ENCODE results near the gene APOBEC3G.
A peak's percentile ranks its signal among the peaks of the same experiment; 100 is the strongest.
"Not testable (repeated sequence)": the region's sequence is repeated elsewhere in the genome, so short reads cannot be mapped to it uniquely, and the experiment has no call there.

Gene APOBEC3G

GRCh38 chr22:39039306-39040126, 37.6 kb upstream of the APOBEC3G start:
- no peak overlapping the region for H3K4me3 ChIP-seq (ENCODE audit: low read depth, low read length)
- H3K36me3 ChIP-seq (replicated peaks): no peaks in the 10 kb centered on the region
- no peak for TF ChIP-seq CTCF (IDR thresholded peaks at IDR 0.05; ENCODE audit: low read depth, low read length, missing control alignments)
- in situ Hi-C loops (cut with HindIII; ENCODE audit: low pct_ligation_motif_present, low sequenced_read_pairs): no loop called here
- no peak overlapping the region for H3K27ac ChIP-seq
- no peak for DNase-seq
- no peaks in the 10 kb centered on the region for H3K27me3 ChIP-seq (replicated peaks)

- H3K36me3 ChIP-seq (replicated peaks); H3K27ac ChIP-seq; H3K27me3 ChIP-seq (replicated peaks); in situ Hi-C loops (cut with HindIII; ENCODE audit: low pct_ligation_motif_present, low sequenced_read_pairs); DNase-seq: not testable (repeated sequence)
- peak overlapping the region; percentile 22 for H3K4me3 ChIP-seq (ENCODE audit: low read depth, low read length)
Observed at GRCh38 chr22:39040155-39040537, 36.9 kb upstream of the APOBEC3G start.

- H3K36me3 ChIP-seq (replicated peaks); H3K27me3 ChIP-seq (replicated peaks); in situ Hi-C loops (cut with HindIII; ENCODE audit: low pct_ligation_motif_present, low sequenced_read_pairs): not testable (repeated sequence)
- H3K4me3 ChIP-seq (ENCODE audit: low read depth, low read length): peak within 1 kb of the TSS; percentile 63
- DNase-seq: peak; percentile 62
- peak within 1 kb of the TSS; percentile 33 for H3K27ac ChIP-seq
Observed at GRCh38 chr22:39040538-39041296, 36.4 kb upstream of the APOBEC3G start, which contains the start of gene APOBEC3F. APOBEC3F (plus strand) TSS chr22:39040864; CDS start chr22:39040961, 97 bp downstream.

- Histone ChIP-seq H3K27ac (no peak overlapping the region), H3K36me3 (replicated peaks) (no peaks in the 10 kb centered on the region), H3K4me3 (ENCODE audit: low read depth, low read length) (no peak overlapping the region), H3K27me3 (replicated peaks) (no peaks in the 10 kb centered on the region)
- no peak for DNase-seq
- no peak for TF ChIP-seq CTCF (IDR thresholded peaks at IDR 0.05; ENCODE audit: low read depth, low read length, missing control alignments)
- in situ Hi-C loops (cut with HindIII; ENCODE audit: low pct_ligation_motif_present, low sequenced_read_pairs): no loop called here
Observed at GRCh38 chr22:39041908-39042307, 35.2 kb upstream of the APOBEC3G start.

GRCh38 chr22:39043063-39043462, 34.0 kb upstream of the APOBEC3G start:
- in situ Hi-C loops (cut with HindIII; ENCODE audit: low pct_ligation_motif_present, low sequenced_read_pairs); H3K4me3 ChIP-seq (ENCODE audit: low read depth, low read length); H3K27me3 ChIP-seq (replicated peaks); H3K27ac ChIP-seq; H3K36me3 ChIP-seq (replicated peaks); DNase-seq: not testable (repeated sequence)

GRCh38 chr22:39045136-39045535, 31.9 kb upstream of the APOBEC3G start:
- H3K27ac ChIP-seq; in situ Hi-C loops (cut with HindIII; ENCODE audit: low pct_ligation_motif_present, low sequenced_read_pairs); H3K4me3 ChIP-seq (ENCODE audit: low read depth, low read length); DNase-seq; H3K36me3 ChIP-seq (replicated peaks); H3K27me3 ChIP-seq (replicated peaks): not testable (repeated sequence)

- H3K27ac ChIP-seq; DNase-seq; H3K27me3 ChIP-seq (replicated peaks); H3K4me3 ChIP-seq (ENCODE audit: low read depth, low read length); in situ Hi-C loops (cut with HindIII; ENCODE audit: low pct_ligation_motif_present, low sequenced_read_pairs); H3K36me3 ChIP-seq (replicated peaks): not testable (repeated sequence)
Observed at GRCh38 chr22:39049486-39049885, 27.6 kb upstream of the APOBEC3G start.

GRCh38 chr22:39051844-39052495, 25.1 kb upstream of the APOBEC3G start:
- H3K27ac ChIP-seq; in situ Hi-C loops (cut with HindIII; ENCODE audit: low pct_ligation_motif_present, low sequenced_read_pairs); DNase-seq; H3K36me3 ChIP-seq (replicated peaks); H3K4me3 ChIP-seq (ENCODE audit: low read depth, low read length); H3K27me3 ChIP-seq (replicated peaks): not testable (repeated sequence)

Data from brain microvascular endothelial cell (primary cell).